ENCODE data around the gene PRAME. TPM values are rescaled to one million over a fixed set of nuclear protein-coding genes. Genes with fewer than 3 reads are reported as not detected.

The PRAME gene
- total and polyA plus RNA-seq, 10 of the 15 experiments (the other 5 are each of a cell fraction or from before 2014, with no cell fraction given) = 0.40 to 2.5 (median 0.65) TPM

DNA sequence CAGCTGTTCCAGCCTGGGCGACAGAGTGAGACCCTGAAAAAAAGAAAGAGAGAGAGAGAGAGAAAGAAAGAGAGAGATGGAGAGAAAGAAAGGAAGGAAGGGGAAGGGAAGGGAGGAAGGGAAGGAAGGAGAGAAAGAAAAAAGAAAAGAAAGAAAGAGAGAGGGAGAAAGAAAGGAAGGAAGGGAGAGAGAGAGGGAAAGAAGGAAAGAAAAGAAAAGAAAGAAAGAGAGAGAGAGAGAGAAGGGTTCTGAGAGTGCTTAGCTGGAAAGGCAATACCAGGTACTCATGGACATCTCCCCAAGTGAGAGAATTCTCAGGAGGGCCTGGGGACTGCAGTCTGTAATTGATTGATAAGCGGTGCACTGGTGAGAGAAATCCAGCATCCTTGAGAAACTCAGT, 12.8 kb upstream of the PRAME start:
- TF ChIP-seq ZNF592 (IDR thresholded peaks at IDR 0.05) (no peak), ELK1 (IDR thresholded peaks at IDR 0.05; ENCODE audit: low read depth, low read length) (no peak), TARDBP (IDR thresholded peaks at IDR 0.05; ENCODE audit: borderline replicate concordance) (no peak), NFIC (IDR thresholded peaks at IDR 0.05; ENCODE audit: low read depth, low read length) (no peak), HCFC1 (IDR thresholded peaks at IDR 0.05; ENCODE audit: low read length) (no peak), CHD1 (IDR thresholded peaks at IDR 0.05; ENCODE audit: low read depth, low read length) (no peak), EED (IDR thresholded peaks at IDR 0.05; ENCODE audit: low read depth) (no peak), ETV6 (conservative IDR thresholded peaks at IDR 0.05 in 1 of 2, IDR thresholded peaks at IDR 0.05 in 1 of 2; ENCODE audit: borderline replicate concordance in 1 of 2, low read depth in 1 of 2) (no peak), ZNF687 (IDR thresholded peaks at IDR 0.05) (no peak)
- ChIA-PET SMC1A (ENCODE audit: uncharacterized antibody, unreplicated experiment) (interaction anchor here (0.6 kb wide), 1 partner anchor 9 kb away, joined by 3 read pairs; no protein-coding TSS in a partner anchor), RAD21 (ENCODE audit: unreplicated experiment) (no interaction called here), CTCF (interaction anchor here (2.3 kb wide), 1 partner anchor 15 kb away, joined by 5 read pairs; no protein-coding TSS in a partner anchor), POLR2A (no interaction called here)
- Histone ChIP-seq H3K9me3 (replicated peaks; ENCODE audit: control insufficient read depth, insufficient read depth, low read length) (no peaks in the 10 kb centered on the region), H3K9ac (ENCODE audit: control insufficient read depth, insufficient read depth, low read length) (no peak overlapping the region), H3K36me3 (ENCODE audit: control insufficient read depth in 2 of 2, insufficient read depth in 2 of 2, low read length in 1 of 2) (no peaks in the 10 kb centered on the region), H2AFZ (ENCODE audit: control insufficient read depth, low read depth, low read length) (no peak overlapping the region), H3K4me1 (ENCODE audit: control insufficient read depth, insufficient read depth, low read length) (no peaks in the 10 kb centered on the region), H4K20me1 (ENCODE audit: control insufficient read depth, insufficient read depth) (no peaks in the 10 kb centered on the region), H3K4me2 (ENCODE audit: control insufficient read depth, insufficient read depth) (no peak overlapping the region), H3K79me2 (ENCODE audit: control insufficient read depth, insufficient read depth, low read length) (no peaks in the 10 kb centered on the region), H3K27ac (ENCODE audit: control insufficient read depth, insufficient read depth) (no peak overlapping the region), H3K27me3 (replicated peaks in 1 of 2; ENCODE audit: control insufficient read depth in 2 of 2, insufficient read depth in 2 of 2, low read length in 1 of 2) (no peaks in the 10 kb centered on the region), H3K4me3 (no peak overlapping the region)
- in situ Hi-C loops (cut with MboI) = no loop called here
- ATAC-seq (no peak), FAIRE-seq (no peak), DNase-seq (ENCODE audit: low read depth, low spot score) (no peak)
- BruUV-seq (replicated peaks) = no TSS peak
- WGBS (ENCODE audit: insufficient coverage, insufficient replicate concordance, low lambda C conversion rate, missing lambda C conversion rate) = 50% methylated on average over 2 of the region's 2 CpGs
- intact Hi-C loops (cut with micrococcal nuclease; ENCODE audit: unreplicated experiment) = no loop called here

Measured in GM12878 (cell line).